ENCODE measurements around the gene BTG1.
"Not testable (repeated sequence)": the region's sequence is repeated elsewhere in the genome, so short reads cannot be mapped to it uniquely, and the experiment has no call there.

Gene BTG1

GRCh38 chr12:92138144-92138543 lies 7.5 kb downstream of the BTG1 start:
- H3K4me3 ChIP-seq (ENCODE audit: low read length, poor library complexity, severe bottlenecking): peak overlapping the region; percentile 97
- no peaks in the 10 kb centered on the region for H3K27me3 ChIP-seq (ENCODE audit: insufficient read depth, low read length, poor library complexity, severe bottlenecking)
- H3F3A ChIP-seq (ENCODE audit: low read depth): no peaks in the 10 kb centered on the region
- peaks cover 81% of the 10 kb centered on the region for H4K20me1 ChIP-seq (ENCODE audit: insufficient read depth, low read length, poor library complexity, severe bottlenecking)
- no peak for TF ChIP-seq CTCF (conservative IDR thresholded peaks at IDR 0.05; ENCODE audit: low read length)
- no peak for TF ChIP-seq EZH2phosphoT487 (IDR thresholded peaks at IDR 0.05; ENCODE audit: borderline replicate concordance)
- peak overlapping the region; percentile 92 for H3K9ac ChIP-seq (ENCODE audit: low read depth, low read length, poor library complexity, severe bottlenecking)
- peaks cover 78% of the 10 kb centered on the region for H3K4me1 ChIP-seq (ENCODE audit: insufficient read depth, low read length, poor library complexity, severe bottlenecking)
- peaks cover 10% of the 10 kb centered on the region; the same call in 1 of the 2 replicates for H3K36me3 ChIP-seq (ENCODE audit: insufficient read depth, low read length)
- H2AFZ ChIP-seq (ENCODE audit: low read length): no peak overlapping the region
- no peaks in the 10 kb centered on the region for H3K9me2 ChIP-seq (replicated peaks; ENCODE audit: low read depth, low read length)
- no peaks in the 10 kb centered on the region for H3K9me3 ChIP-seq (ENCODE audit: insufficient read depth, low read depth, low read length)
- H3K79me2 ChIP-seq (ENCODE audit: insufficient read depth, low read length): peaks cover 100% of the 10 kb centered on the region
- H3K4me2 ChIP-seq (ENCODE audit: low read depth, low read length, poor library complexity, severe bottlenecking): peak overlapping the region; percentile 95

- H3K4me1 ChIP-seq (ENCODE audit: insufficient read depth, low read length, poor library complexity, severe bottlenecking): peaks cover 77% of the 10 kb centered on the region
- no peak overlapping the region for H2AFZ ChIP-seq (ENCODE audit: low read length)
- H3K36me3 ChIP-seq (ENCODE audit: insufficient read depth, low read length): peaks cover under 1% of the 10 kb centered on the region; the same call in 1 of the 2 replicates
- H3K27me3 ChIP-seq (ENCODE audit: insufficient read depth, low read length, poor library complexity, severe bottlenecking): no peaks in the 10 kb centered on the region
- H3K79me2 ChIP-seq (ENCODE audit: insufficient read depth, low read length): peaks cover 99% of the 10 kb centered on the region
- peaks cover 76% of the 10 kb centered on the region for H4K20me1 ChIP-seq (ENCODE audit: insufficient read depth, low read length, poor library complexity, severe bottlenecking)
- TF ChIP-seq CTCF (conservative IDR thresholded peaks at IDR 0.05; ENCODE audit: low read length): no peak
- no peak for TF ChIP-seq EZH2phosphoT487 (IDR thresholded peaks at IDR 0.05; ENCODE audit: borderline replicate concordance)
- peak overlapping the region; percentile 95 for H3K4me2 ChIP-seq (ENCODE audit: low read depth, low read length, poor library complexity, severe bottlenecking)
- H3K9me2 ChIP-seq (replicated peaks; ENCODE audit: low read depth, low read length): no peaks in the 10 kb centered on the region
- H3K9me3 ChIP-seq (ENCODE audit: insufficient read depth, low read depth, low read length): no peaks in the 10 kb centered on the region
- H3K9ac ChIP-seq (ENCODE audit: low read depth, low read length, poor library complexity, severe bottlenecking): peak overlapping the region; percentile 92
- H3F3A ChIP-seq (ENCODE audit: low read depth): no peaks in the 10 kb centered on the region
- H3K4me3 ChIP-seq (ENCODE audit: low read length, poor library complexity, severe bottlenecking): peak overlapping the region; percentile 97
Measured at GRCh38 chr12:92136965-92137721, 8.5 kb downstream of the BTG1 start.

GRCh38 chr12:92136026-92136730 lies 9.5 kb downstream of the BTG1 start:
- TF ChIP-seq CTCF (conservative IDR thresholded peaks at IDR 0.05; ENCODE audit: low read length) (no peak), EZH2phosphoT487 (IDR thresholded peaks at IDR 0.05; ENCODE audit: borderline replicate concordance) (no peak)
- H3K9me2 ChIP-seq (replicated peaks; ENCODE audit: low read depth, low read length): no peaks in the 10 kb centered on the region
- H3K9ac ChIP-seq (ENCODE audit: low read depth, low read length, poor library complexity, severe bottlenecking): no peak overlapping the region
- H3K4me3 ChIP-seq (ENCODE audit: low read length, poor library complexity, severe bottlenecking): peak overlapping the region; percentile 97
- H3K36me3 ChIP-seq (ENCODE audit: insufficient read depth, low read length): no peaks in the 10 kb centered on the region
- H3K79me2 ChIP-seq (ENCODE audit: insufficient read depth, low read length): peaks cover 99% of the 10 kb centered on the region
- no peaks in the 10 kb centered on the region for H3F3A ChIP-seq (ENCODE audit: low read depth)
- peaks cover 66% of the 10 kb centered on the region for H4K20me1 ChIP-seq (ENCODE audit: insufficient read depth, low read length, poor library complexity, severe bottlenecking)
- no peaks in the 10 kb centered on the region for H3K9me3 ChIP-seq (ENCODE audit: insufficient read depth, low read depth, low read length)
- no peak overlapping the region for H2AFZ ChIP-seq (ENCODE audit: low read length)
- no peaks in the 10 kb centered on the region for H3K27me3 ChIP-seq (ENCODE audit: insufficient read depth, low read length, poor library complexity, severe bottlenecking)
- H3K4me1 ChIP-seq (ENCODE audit: insufficient read depth, low read length, poor library complexity, severe bottlenecking): peaks cover 80% of the 10 kb centered on the region
- peak overlapping the region; percentile 95 for H3K4me2 ChIP-seq (ENCODE audit: low read depth, low read length, poor library complexity, severe bottlenecking)

GRCh38 chr12:92135541-92135940 lies 10.1 kb downstream of the BTG1 start:
- not testable (repeated sequence) for H3K4me3 ChIP-seq (ENCODE audit: low read length, poor library complexity, severe bottlenecking); H3K36me3 ChIP-seq (ENCODE audit: insufficient read depth, low read length); H2AFZ ChIP-seq (ENCODE audit: low read length); H3K9me3 ChIP-seq (ENCODE audit: insufficient read depth, low read depth, low read length); H3K9ac ChIP-seq (ENCODE audit: low read depth, low read length, poor library complexity, severe bottlenecking); H3K27me3 ChIP-seq (ENCODE audit: insufficient read depth, low read length, poor library complexity, severe bottlenecking); H3F3A ChIP-seq (ENCODE audit: low read depth); H3K9me2 ChIP-seq (replicated peaks; ENCODE audit: low read depth, low read length)
- H4K20me1 ChIP-seq (ENCODE audit: insufficient read depth, low read length, poor library complexity, severe bottlenecking): peaks cover 60% of the 10 kb centered on the region
- peaks cover 99% of the 10 kb centered on the region for H3K79me2 ChIP-seq (ENCODE audit: insufficient read depth, low read length)
- peaks cover 79% of the 10 kb centered on the region for H3K4me1 ChIP-seq (ENCODE audit: insufficient read depth, low read length, poor library complexity, severe bottlenecking)
- peak overlapping the region; percentile 95 for H3K4me2 ChIP-seq (ENCODE audit: low read depth, low read length, poor library complexity, severe bottlenecking)

Data from Loucy (cell line).